Peyer's patch (tissue), 4 donors: Measurements from ENCODE around the gene CNTNAP2.

Experiments
- POLR2A ChIP-seq, 2 donors: fragments of 450-650 bp; IDR thresholded peaks; one replicate each; pipeline ENCODE4 v1.5.1; 2017; ENCODE audit warnings: antibody characterized with exemption in 2 of 2, mild to moderate bottlenecking in 2 of 2, moderate library complexity in 2 of 2
- TF ChIP-seq, protein P1 (sequence below), 6 experiments: fragments of 450-650 bp in 4 of 6; fragments of 200-600 bp in 2 of 6; sonication (generic) in 1 of 6; IDR thresholded peaks; one replicate each; pipeline ENCODE4 v1.5.1; 2017 to 2019; ENCODE audit warnings: antibody characterized with exemption in 6 of 6, mild to moderate bottlenecking in 3 of 6, moderate library complexity in 1 of 6

DNA sequence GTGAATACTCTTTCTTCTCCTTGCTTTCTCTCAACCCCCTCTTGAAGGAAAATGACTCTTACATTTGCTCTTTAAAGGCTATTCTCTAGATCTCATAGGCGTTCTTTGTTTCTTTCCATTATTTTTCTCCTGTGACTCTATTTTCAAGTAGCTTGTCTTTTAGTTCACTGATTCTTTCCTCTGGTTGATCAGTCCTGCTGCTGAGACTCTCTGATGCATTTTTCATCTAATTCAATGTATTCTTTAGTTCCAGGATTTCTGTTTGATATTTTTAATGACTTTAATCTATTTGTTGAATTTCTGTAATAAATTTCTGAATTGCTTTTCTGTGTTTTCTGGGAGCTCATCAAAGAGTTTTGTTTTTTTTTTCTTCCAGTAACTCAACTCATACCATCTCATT lies 397.7 kb downstream of the CNTNAP2 start:
- TF ChIP-seq POLR2A (IDR thresholded peaks at IDR 0.05), result no peak
- TF ChIP-seq, protein P1, sequence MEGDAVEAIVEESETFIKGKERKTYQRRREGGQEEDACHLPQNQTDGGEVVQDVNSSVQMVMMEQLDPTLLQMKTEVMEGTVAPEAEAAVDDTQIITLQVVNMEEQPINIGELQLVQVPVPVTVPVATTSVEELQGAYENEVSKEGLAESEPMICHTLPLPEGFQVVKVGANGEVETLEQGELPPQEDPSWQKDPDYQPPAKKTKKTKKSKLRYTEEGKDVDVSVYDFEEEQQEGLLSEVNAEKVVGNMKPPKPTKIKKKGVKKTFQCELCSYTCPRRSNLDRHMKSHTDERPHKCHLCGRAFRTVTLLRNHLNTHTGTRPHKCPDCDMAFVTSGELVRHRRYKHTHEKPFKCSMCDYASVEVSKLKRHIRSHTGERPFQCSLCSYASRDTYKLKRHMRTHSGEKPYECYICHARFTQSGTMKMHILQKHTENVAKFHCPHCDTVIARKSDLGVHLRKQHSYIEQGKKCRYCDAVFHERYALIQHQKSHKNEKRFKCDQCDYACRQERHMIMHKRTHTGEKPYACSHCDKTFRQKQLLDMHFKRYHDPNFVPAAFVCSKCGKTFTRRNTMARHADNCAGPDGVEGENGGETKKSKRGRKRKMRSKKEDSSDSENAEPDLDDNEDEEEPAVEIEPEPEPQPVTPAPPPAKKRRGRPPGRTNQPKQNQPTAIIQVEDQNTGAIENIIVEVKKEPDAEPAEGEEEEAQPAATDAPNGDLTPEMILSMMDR (IDR thresholded peaks at IDR 0.05), result no peak
